ENCODE data around the gene TSPAN9. TPM values are rescaled to one million over a fixed set of nuclear protein-coding genes. Genes with fewer than 3 reads are reported as not detected.

Gene TSPAN9
- total RNA-seq, 1 experiment from 2014 or later: 13.4 TPM

- CTCF ChIA-PET: interaction anchor here (0.7 kb wide), 1 partner anchor 60 kb away, joined by 4 read pairs; no protein-coding TSS in a partner anchor
- intact Hi-C loops (cut with micrococcal nuclease): no loop called here
- no TSS peak for BruUV-seq (replicated peaks)
- TF ChIP-seq CTCF (IDR thresholded peaks at IDR 0.05; ENCODE audit: unreplicated experiment): no peak
- Mint-ChIP-seq H3K27ac (ENCODE audit: low read depth, unreplicated experiment) (no peak overlapping the region), H3K36me3 (ENCODE audit: insufficient read depth, unreplicated experiment) (no peaks in the 10 kb centered on the region), H3K9me3 (ENCODE audit: unreplicated experiment) (no peaks in the 10 kb centered on the region), H3K27me3 (ENCODE audit: insufficient read depth, unreplicated experiment) (no peaks in the 10 kb centered on the region), H3K4me3 (ENCODE audit: unreplicated experiment) (no peak overlapping the region), H3K4me1 (ENCODE audit: insufficient read depth, unreplicated experiment) (peaks cover 11% of the 10 kb centered on the region)
- POLR2A ChIA-PET: no interaction called here
- no peak for DNase-seq (ENCODE audit: unreplicated experiment)
Observed at GRCh38 chr12:3199551-3200031, 122.4 kb downstream of the TSPAN9 start.

- Mint-ChIP-seq H3K36me3 (ENCODE audit: insufficient read depth, unreplicated experiment) (no peaks in the 10 kb centered on the region), H3K27me3 (ENCODE audit: insufficient read depth, unreplicated experiment) (no peaks in the 10 kb centered on the region), H3K4me1 (ENCODE audit: insufficient read depth, unreplicated experiment) (peaks cover 11% of the 10 kb centered on the region), H3K4me3 (ENCODE audit: unreplicated experiment) (no peak overlapping the region), H3K27ac (ENCODE audit: low read depth, unreplicated experiment) (no peak overlapping the region), H3K9me3 (ENCODE audit: unreplicated experiment) (no peaks in the 10 kb centered on the region)
- POLR2A ChIA-PET: no interaction called here
- DNase-seq (ENCODE audit: unreplicated experiment): no peak
- CTCF ChIA-PET: interaction anchor here (0.7 kb wide), 1 partner anchor 60 kb away, joined by 4 read pairs; no protein-coding TSS in a partner anchor
- intact Hi-C loops (cut with micrococcal nuclease): no loop called here
- no peak for TF ChIP-seq CTCF (IDR thresholded peaks at IDR 0.05; ENCODE audit: unreplicated experiment)
- no TSS peak for BruUV-seq (replicated peaks)
Observed at GRCh38 chr12:3200032-3200617, 122.9 kb downstream of the TSPAN9 start.

GRCh38 chr12:3200814-3201233, 123.6 kb downstream of the TSPAN9 start:
- no peak for DNase-seq (ENCODE audit: unreplicated experiment)
- POLR2A ChIA-PET: no interaction called here
- H3K36me3 Mint-ChIP-seq (ENCODE audit: insufficient read depth, unreplicated experiment): no peaks in the 10 kb centered on the region
- H3K4me3 Mint-ChIP-seq (ENCODE audit: unreplicated experiment): no peak overlapping the region
- CTCF ChIA-PET: interaction anchor here (2.8 kb wide), 1 partner anchor 127 kb away, joined by 22 read pairs; no protein-coding TSS in a partner anchor
- H3K4me1 Mint-ChIP-seq (ENCODE audit: insufficient read depth, unreplicated experiment): peaks cover 11% of the 10 kb centered on the region
- BruUV-seq (replicated peaks): no TSS peak
- no peak for TF ChIP-seq CTCF (IDR thresholded peaks at IDR 0.05; ENCODE audit: unreplicated experiment)
- intact Hi-C loops (cut with micrococcal nuclease): no loop called here
- H3K27me3 Mint-ChIP-seq (ENCODE audit: insufficient read depth, unreplicated experiment): no peaks in the 10 kb centered on the region
- no peaks in the 10 kb centered on the region for H3K9me3 Mint-ChIP-seq (ENCODE audit: unreplicated experiment)
- no peak overlapping the region for H3K27ac Mint-ChIP-seq (ENCODE audit: low read depth, unreplicated experiment)

- Mint-ChIP-seq H3K9me3 (ENCODE audit: unreplicated experiment) (no peaks in the 10 kb centered on the region), H3K4me3 (ENCODE audit: unreplicated experiment) (no peak overlapping the region), H3K36me3 (ENCODE audit: insufficient read depth, unreplicated experiment) (no peaks in the 10 kb centered on the region), H3K27me3 (ENCODE audit: insufficient read depth, unreplicated experiment) (no peaks in the 10 kb centered on the region), H3K27ac (ENCODE audit: low read depth, unreplicated experiment) (no peak overlapping the region), H3K4me1 (ENCODE audit: insufficient read depth, unreplicated experiment) (peaks cover 11% of the 10 kb centered on the region)
- BruUV-seq (replicated peaks): no TSS peak
- DNase-seq (ENCODE audit: unreplicated experiment): no peak
- intact Hi-C loops (cut with micrococcal nuclease): no loop called here
- ChIA-PET POLR2A (no interaction called here), CTCF (interaction anchor here (0.6 to 2.8 kb wide), 19 partner anchors 8 to 283 kb away, joined by 3 to 36 read pairs (median 11); no protein-coding TSS in a partner anchor)
- TF ChIP-seq CTCF (IDR thresholded peaks at IDR 0.05; ENCODE audit: unreplicated experiment): no peak
Observed at GRCh38 chr12:3201339-3202051, 124.3 kb downstream of the TSPAN9 start.

Data from MCF 10A (cell line).